ENCODE results near the gene PRDM7.

Gene PRDM7

DNA sequence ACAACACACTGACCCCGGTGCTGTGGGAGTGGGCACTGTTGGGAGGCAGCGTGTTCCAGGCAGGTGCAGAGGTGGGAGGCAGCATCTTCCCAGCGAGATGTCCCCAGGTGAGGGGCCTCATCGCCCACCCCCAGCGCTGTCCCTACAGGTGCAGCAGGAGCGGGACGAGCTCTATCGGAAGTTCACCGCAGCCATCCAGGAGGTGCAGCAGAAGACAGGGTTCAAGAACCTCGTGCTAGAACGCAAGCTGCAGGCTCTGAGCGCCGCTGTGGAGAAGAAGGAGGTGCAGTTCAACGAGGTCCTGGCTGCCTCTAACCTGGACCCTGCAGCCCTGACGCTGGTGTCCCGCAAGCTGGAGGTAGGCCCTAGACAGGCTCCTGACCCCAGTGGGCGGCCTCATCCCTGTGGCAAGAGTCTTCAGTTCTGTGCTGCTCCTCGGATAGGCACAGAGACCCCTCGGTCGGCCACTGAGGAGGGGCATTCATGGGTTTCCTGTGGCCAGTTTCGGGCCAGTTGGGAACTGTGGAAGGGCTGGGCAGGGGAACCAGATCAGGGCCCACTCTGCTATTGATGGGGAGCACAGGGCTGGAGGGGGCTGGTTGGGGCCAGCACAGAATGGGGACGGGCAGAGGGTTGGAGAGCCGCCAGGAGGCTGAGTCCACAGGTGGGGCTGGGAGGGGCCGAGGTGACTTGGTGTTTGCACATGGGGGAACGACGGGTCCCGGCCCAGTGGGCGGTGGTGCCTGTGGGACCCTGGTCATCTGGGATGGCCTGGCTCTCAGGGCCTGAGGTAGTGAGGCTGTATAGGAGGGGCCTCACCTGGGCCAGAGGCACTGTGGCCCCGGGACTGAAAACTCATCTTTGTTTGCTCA is 36.7 kb downstream of the PRDM7 start:
- H3K4me3 ChIP-seq (ENCODE audit: low read depth, low read length), result no peak overlapping the region
- no peak for TF ChIP-seq CTCF (IDR thresholded peaks at IDR 0.05; ENCODE audit: low read depth, low read length)
- in situ Hi-C loops (cut with HindIII; ENCODE audit: low sequenced_read_pairs), result no loop called here
- no peak for DNase-seq (ENCODE audit: low read depth, low spot score)

DNA sequence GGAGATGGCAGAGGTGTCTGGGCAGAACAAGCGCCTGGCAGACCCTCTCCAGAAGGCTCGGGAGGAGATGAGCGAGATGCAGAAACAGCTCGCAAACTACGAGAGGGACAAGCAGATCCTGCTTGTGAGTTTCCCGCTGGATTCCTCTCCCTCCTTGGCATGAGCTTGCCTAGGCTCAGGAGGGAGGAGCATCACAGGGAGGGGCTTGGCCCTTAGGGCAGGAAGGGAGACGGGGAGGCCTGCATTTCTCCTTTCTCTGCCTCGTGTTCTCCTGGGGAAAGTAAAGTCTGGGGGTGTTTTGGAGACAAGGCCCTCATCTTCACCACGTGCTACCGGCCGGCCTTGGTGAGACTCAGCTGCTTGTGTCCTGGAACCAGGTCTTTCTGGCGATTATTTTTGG is 39.9 kb downstream of the PRDM7 start:
- in situ Hi-C loops (cut with HindIII; ENCODE audit: low sequenced_read_pairs), result no loop called here
- DNase-seq (ENCODE audit: low read depth, low spot score), result no peak
- no peak overlapping the region for H3K4me3 ChIP-seq (ENCODE audit: low read depth, low read length)
- TF ChIP-seq CTCF (IDR thresholded peaks at IDR 0.05; ENCODE audit: low read depth, low read length), result no peak

GRCh38 chr16:90035902-90036301 is 41.2 kb downstream of the PRDM7 start:
- no peak for TF ChIP-seq CTCF (IDR thresholded peaks at IDR 0.05; ENCODE audit: low read depth, low read length)
- peak; percentile 29 for DNase-seq (ENCODE audit: low read depth, low spot score)
- no peak overlapping the region for H3K4me3 ChIP-seq (ENCODE audit: low read depth, low read length)
- in situ Hi-C loops (cut with HindIII; ENCODE audit: low sequenced_read_pairs), result no loop called here

- no peak for TF ChIP-seq CTCF (IDR thresholded peaks at IDR 0.05; ENCODE audit: low read depth, low read length)
- in situ Hi-C loops (cut with HindIII; ENCODE audit: low sequenced_read_pairs), result no loop called here
- H3K4me3 ChIP-seq (ENCODE audit: low read depth, low read length), result no peak overlapping the region
- no peak for DNase-seq (ENCODE audit: low read depth, low spot score)
These were observed 42.6 kb downstream of the PRDM7 start for GRCh38 chr16:90034504-90034903.

DNA sequence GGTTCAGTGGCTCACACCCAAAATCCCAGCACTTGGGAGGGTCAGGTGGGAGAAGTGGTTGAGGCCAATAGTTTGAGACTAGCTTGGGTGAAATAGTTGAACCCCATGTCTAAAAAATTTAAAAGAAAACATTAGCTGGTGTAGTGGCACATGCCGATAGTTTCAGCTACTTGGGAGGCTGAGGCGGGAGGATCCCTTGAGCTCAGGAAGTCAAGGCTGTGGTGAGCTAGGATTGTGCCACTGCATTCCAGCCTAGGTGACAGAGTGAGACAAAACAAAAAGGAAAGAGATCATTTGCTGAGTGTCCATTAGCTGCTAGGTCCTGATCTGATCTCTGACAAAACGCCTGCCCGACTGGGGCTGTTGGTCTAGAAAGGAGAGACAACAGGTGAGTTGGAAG is 43.7 kb downstream of the PRDM7 start:
- no peak for DNase-seq (ENCODE audit: low read depth, low spot score)
- no peak for TF ChIP-seq CTCF (IDR thresholded peaks at IDR 0.05; ENCODE audit: low read depth, low read length)
- in situ Hi-C loops (cut with HindIII; ENCODE audit: low sequenced_read_pairs), result no loop called here
- H3K4me3 ChIP-seq (ENCODE audit: low read depth, low read length), result no peak overlapping the region

DNA sequence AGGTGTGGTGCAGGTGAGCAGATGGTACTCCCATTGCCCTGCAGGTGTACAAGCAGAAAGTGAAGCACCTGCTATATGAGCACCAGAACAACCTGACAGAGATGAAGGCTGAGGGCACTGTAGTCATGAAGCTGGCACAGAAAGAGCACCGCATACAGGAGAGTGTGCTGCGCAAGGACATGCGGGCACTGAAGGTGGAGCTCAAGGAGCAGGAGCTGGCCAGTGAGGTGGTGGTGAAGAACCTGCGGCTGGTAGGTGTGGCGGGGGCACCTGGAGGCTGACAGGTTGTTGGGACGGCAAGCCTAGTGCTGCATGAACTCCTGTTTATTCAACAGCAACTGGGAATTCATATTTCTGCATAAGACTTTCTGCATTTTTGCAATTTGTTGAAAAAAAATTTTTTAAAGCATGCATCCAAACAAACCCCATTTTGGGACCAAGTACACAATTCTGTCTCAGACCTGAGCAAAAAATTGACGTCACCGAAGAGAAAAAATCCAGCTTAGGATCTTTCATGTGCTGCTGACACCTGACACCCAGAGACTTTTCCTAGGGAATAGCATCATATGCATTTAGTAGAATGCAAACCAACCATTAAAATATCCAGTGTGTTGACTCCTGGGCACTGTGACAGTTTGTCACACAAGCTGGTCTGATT is 44.3 kb downstream of the PRDM7 start:
- DNase-seq (ENCODE audit: low read depth, low spot score), result peak; percentile 44
- H3K4me3 ChIP-seq (ENCODE audit: low read depth, low read length), result no peak overlapping the region
- in situ Hi-C loops (cut with HindIII; ENCODE audit: low sequenced_read_pairs), result no loop called here
- TF ChIP-seq CTCF (IDR thresholded peaks at IDR 0.05; ENCODE audit: low read depth, low read length), result no peak

Data from astrocyte of the spinal cord (primary cell).